WTC11 (cell line): ENCODE measurements around the gene PLXNC1. TPM values are rescaled to one million over a fixed set of nuclear protein-coding genes. Genes with fewer than 3 reads are reported as not detected.

ENCODE experiments used
- ATAC-seq: fragments of 200-7000 bp; cut with Tn5 transposase; 2 replicates; pipeline ENCODE4 v1.10.0; 2021; ENCODE audit warnings: mild to moderate bottlenecking, moderate library complexity
- CTCF ChIA-PET: fragments of 300-600 bp; sonication (Branson Sonifier 250); formaldehyde crosslinking; loops from one replicate; lab custom pipeline; 2021; ENCODE audit warnings: antibody characterized with exemption; lab: Charles Lee
- POLR2A ChIA-PET: fragments of 350-600 bp; sonication (Branson Sonifier 250); formaldehyde crosslinking; loops from one replicate; lab custom pipeline; 2021; ENCODE audit warnings: antibody characterized with exemption; lab: Charles Lee
- DNase-seq: peaks from one replicate; pipeline ENCODE4 v3.0.0; 2021; ENCODE audit warnings: low spot score
- H3K27ac Mint-ChIP-seq: 2 replicates; pipeline ENCODE4 v1.8.0; 2021; ENCODE audit warnings: mixed read lengths
- H3K27me3 Mint-ChIP-seq: 2 replicates; pipeline ENCODE4 v1.8.0; 2021; ENCODE audit warnings: low read depth, mild to moderate bottlenecking, moderate library complexity, mixed read lengths
- H3K36me3 Mint-ChIP-seq: 2 replicates; pipeline ENCODE4 v1.8.0; 2021; ENCODE audit warnings: mixed read lengths
- H3K4me1 Mint-ChIP-seq: 2 replicates; pipeline ENCODE4 v1.8.0; 2022; ENCODE audit warnings: mixed read lengths
- H3K4me3 Mint-ChIP-seq: 2 replicates; pipeline ENCODE4 v1.8.0; 2021; ENCODE audit warnings: mild to moderate bottlenecking, moderate library complexity, mixed read lengths
- H3K9me3 Mint-ChIP-seq: 2 replicates; pipeline ENCODE4 v1.8.0; 2021; ENCODE audit warnings: mixed read lengths
- ARID4B ChIP-seq: sonication (generic); formaldehyde crosslinking; IDR thresholded peaks from 2 replicates; pipeline ENCODE4 v1.8.0; 2023; ENCODE audit warnings: missing genetic modification reagents, mild to moderate bottlenecking, borderline replicate concordance
- E2F4 ChIP-seq: sonication (generic); formaldehyde crosslinking; IDR thresholded peaks from 2 replicates; pipeline ENCODE4 v1.8.1; 2022; ENCODE audit warnings: low read depth, mild to moderate bottlenecking, moderate library complexity, missing genetic modification reagents, borderline replicate concordance
- GABPB1 ChIP-seq: sonication (generic); formaldehyde crosslinking; IDR thresholded peaks from 2 replicates; pipeline ENCODE4 v1.8.1; 2023; ENCODE audit warnings: mild to moderate bottlenecking, missing genetic modification reagents
- GRHL2 ChIP-seq: fragments of 250-450 bp; sonication (Bioruptor Pico); IDR thresholded peaks from 2 replicates; pipeline ENCODE4 v1.8.0; 2022; ENCODE audit warnings: mild to moderate bottlenecking, moderate library complexity; ENCODE audit not compliant: insufficient replicate concordance, severe bottlenecking
- NFE2L1 ChIP-seq: sonication (generic); formaldehyde crosslinking; IDR thresholded peaks from 2 replicates; pipeline ENCODE4 v1.8.1; 2023; ENCODE audit warnings: missing genetic modification reagents
- PRDM15 ChIP-seq: sonication (generic); formaldehyde crosslinking; IDR thresholded peaks from 2 replicates; pipeline ENCODE4 v1.8.0; 2022; ENCODE audit warnings: missing genetic modification reagents
- SP1 ChIP-seq: sonication (generic); formaldehyde crosslinking; conservative IDR thresholded peaks from 2 replicates; pipeline ENCODE4 v1.8.1; 2022; ENCODE audit warnings: missing genetic modification reagents
- TEAD4 ChIP-seq: sonication (generic); formaldehyde crosslinking; IDR thresholded peaks from 2 replicates; pipeline ENCODE4 v1.8.0; 2022; ENCODE audit warnings: mild to moderate bottlenecking, missing genetic modification reagents
- USF1 ChIP-seq: sonication (generic); formaldehyde crosslinking; IDR thresholded peaks from 2 replicates; pipeline ENCODE4 v1.8.0; 2022; ENCODE audit warnings: mild to moderate bottlenecking, missing genetic modification reagents
- ZNF425 ChIP-seq: fragments of 250-450 bp; sonication (Bioruptor Pico); conservative IDR thresholded peaks from 2 replicates; pipeline ENCODE4 v1.9.0; 2021; ENCODE audit warnings: mild to moderate bottlenecking
- total RNA-seq: library from RNA; stranded (reverse); gene quantifications from 3 replicates; pipeline ENCODE4 v1.2.3, GENCODE V29; 2021

PLXNC1 gene
- total RNA-seq, 1 experiment from 2014 or later, result 3.1 TPM

GRCh38 chr12:94150240-94151121, 2.1 kb downstream of the PLXNC1 start:
- H3K4me3 Mint-ChIP-seq, result peak overlapping the region; percentile 78
- H3K27ac Mint-ChIP-seq, result no peak overlapping the region
- H3K4me1 Mint-ChIP-seq, result peaks cover 27% of the 10 kb centered on the region
- DNase-seq (peak; percentile 51), ATAC-seq (peak; percentile 6)
- H3K27me3 Mint-ChIP-seq, result peaks cover 91% of the 10 kb centered on the region
- TF ChIP-seq USF1 (no peak), GABPB1 (0 out of 2 replicates have a peak, but pooled peaks have one; percentile 30)
- ChIA-PET CTCF (interaction anchor here (0.6 to 1.6 kb wide), 3 partner anchors 111 to 535 kb away, joined by 3 to 4 read pairs (median 4); no protein-coding TSS in a partner anchor), POLR2A (no interaction called here)
- no peaks in the 10 kb centered on the region for H3K36me3 Mint-ChIP-seq
- H3K9me3 Mint-ChIP-seq, result no peaks in the 10 kb centered on the region

- DNase-seq, result no peak
- peaks cover 89% of the 10 kb centered on the region for H3K27me3 Mint-ChIP-seq
- peaks cover 25% of the 10 kb centered on the region for H3K4me1 Mint-ChIP-seq
Observed at GRCh38 chr12:94151582-94151981, 3.2 kb downstream of the PLXNC1 start.

GRCh38 chr12:94152292-94153078, 4.1 kb downstream of the PLXNC1 start:
- DNase-seq (no peak), ATAC-seq (no peak)
- Mint-ChIP-seq H3K9me3 (no peaks in the 10 kb centered on the region), H3K4me3 (no peak overlapping the region), H3K36me3 (no peaks in the 10 kb centered on the region), H3K27ac (no peak overlapping the region), H3K27me3 (peaks cover 88% of the 10 kb centered on the region), H3K4me1 (peaks cover 25% of the 10 kb centered on the region)
- CTCF ChIA-PET, result interaction anchor here (1.0 to 1.4 kb wide), 3 partner anchors 18 to 50 kb away, joined by 3 to 5 read pairs (median 4); no protein-coding TSS in a partner anchor
- POLR2A ChIA-PET, result interaction anchor here (1.2 kb wide), 1 partner anchor 108 kb away, joined by 3 read pairs; no protein-coding TSS in a partner anchor
- TF ChIP-seq SP1 (CRISPR knock-in tag) (no peak), E2F4 (CRISPR knock-in tag) (no peak), ARID4B (CRISPR knock-in tag) (no peak), NFE2L1 (CRISPR knock-in tag) (no peak), GRHL2 (CRISPR knock-in tag) (no peak), ZNF425 (CRISPR knock-in tag) (no peak)

More at GRCh38 chr12:94151582-94151981, 3.2 kb downstream of the PLXNC1 start:
- H3K4me3 Mint-ChIP-seq, result peak overlapping the region; percentile 26; the same call in 1 of the 2 replicates
- ChIA-PET CTCF (interaction anchor here (0.6 to 1.4 kb wide), 6 partner anchors 13 to 49 kb away, joined by 3 to 5 read pairs (median 3); no protein-coding TSS in a partner anchor), POLR2A (no interaction called here)
- no peaks in the 10 kb centered on the region for H3K36me3 Mint-ChIP-seq
- no peaks in the 10 kb centered on the region for H3K9me3 Mint-ChIP-seq
- H3K27ac Mint-ChIP-seq, result no peak overlapping the region
- TF ChIP-seq TEAD4 (CRISPR knock-in tag) (no peak), PRDM15 (CRISPR knock-in tag) (peak; percentile 67)
- ATAC-seq, result no peak
